Activated T-cell treated with anti-CD3 and anti-CD28 coated beads, Interleukin-2, amount 50 U/mL, for 1 hour (primary cell): ENCODE measurements around the gene FOXA1.

ENCODE experiments used
- DNase-seq: peaks from one replicate; pipeline ENCODE4 v3.0.0-alpha.2; 2020

The FOXA1 gene

DNA sequence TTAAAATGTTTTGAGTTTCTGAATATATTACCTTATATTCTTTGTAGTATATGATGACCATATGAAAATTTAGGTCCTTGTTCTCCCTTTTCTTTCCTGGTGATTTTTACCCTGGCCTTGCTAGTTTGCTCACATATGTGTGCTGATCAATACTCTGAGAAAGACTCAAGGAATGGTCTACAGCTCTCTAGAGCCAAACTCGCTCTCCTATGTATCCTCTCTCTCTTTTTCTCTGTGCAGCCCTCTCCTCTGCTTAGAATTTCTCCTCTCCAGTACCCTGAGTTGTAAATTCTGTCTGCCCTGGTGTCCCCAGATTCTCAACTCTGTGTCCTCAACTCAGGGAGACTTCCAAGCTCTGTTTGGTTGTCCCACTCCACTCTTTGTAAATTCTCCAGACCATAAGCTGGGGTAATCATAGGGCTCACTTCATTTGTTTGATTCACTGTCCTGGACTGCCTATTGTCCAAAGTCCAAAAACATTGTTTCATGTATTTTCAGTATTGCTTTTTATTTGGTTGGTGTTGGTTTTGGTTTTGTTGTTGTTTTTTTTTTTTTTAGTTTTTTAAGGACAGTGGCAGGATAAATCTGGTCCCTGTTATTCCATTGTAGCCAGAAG, 41.0 kb downstream of the FOXA1 start:
- DNase-seq: no peak

- DNase-seq: no peak
Observed at GRCh38 chr14:37551119-37551518, 43.9 kb downstream of the FOXA1 start.

DNA sequence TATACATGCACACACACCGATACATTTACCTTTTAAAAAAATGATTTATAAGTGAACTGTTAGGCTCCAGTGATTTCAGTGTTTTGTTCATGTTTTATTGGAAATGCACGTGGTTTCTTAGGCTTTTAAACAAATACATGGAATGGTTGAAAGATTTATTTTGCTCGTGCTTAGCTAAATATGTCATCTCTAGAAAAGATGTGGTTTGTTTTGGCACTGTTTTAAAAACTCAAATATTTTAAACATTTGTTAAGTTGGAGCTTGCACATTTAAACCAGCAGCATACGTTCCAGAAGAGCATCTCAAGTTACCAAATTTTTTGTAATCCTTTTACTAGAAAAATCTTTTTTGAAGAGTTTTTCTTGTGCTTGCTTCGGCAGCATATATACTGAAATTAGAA, 44.5 kb downstream of the FOXA1 start:
- no peak for DNase-seq

GRCh38 chr14:37546621-37547447, 48.2 kb downstream of the FOXA1 start:
- DNase-seq: no peak

DNA sequence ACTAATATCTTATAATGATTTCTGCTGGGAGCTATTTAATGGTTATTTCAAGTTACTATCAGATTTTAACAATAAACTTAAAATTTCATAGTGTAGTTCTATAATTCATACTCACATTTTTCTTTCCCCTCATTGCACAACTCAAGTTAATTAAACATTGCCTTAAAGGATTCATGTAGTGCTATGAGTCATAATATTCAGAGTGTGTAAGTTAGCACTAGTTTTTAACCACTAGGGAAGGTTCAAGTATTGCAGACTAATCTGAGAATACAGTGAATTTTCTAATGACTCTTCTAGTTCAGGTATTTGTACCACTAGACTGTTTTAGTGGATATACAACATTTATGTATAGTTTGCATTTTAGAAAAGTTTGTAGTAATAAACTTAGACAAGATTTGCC, 49.9 kb downstream of the FOXA1 start:
- no peak for DNase-seq

DNA sequence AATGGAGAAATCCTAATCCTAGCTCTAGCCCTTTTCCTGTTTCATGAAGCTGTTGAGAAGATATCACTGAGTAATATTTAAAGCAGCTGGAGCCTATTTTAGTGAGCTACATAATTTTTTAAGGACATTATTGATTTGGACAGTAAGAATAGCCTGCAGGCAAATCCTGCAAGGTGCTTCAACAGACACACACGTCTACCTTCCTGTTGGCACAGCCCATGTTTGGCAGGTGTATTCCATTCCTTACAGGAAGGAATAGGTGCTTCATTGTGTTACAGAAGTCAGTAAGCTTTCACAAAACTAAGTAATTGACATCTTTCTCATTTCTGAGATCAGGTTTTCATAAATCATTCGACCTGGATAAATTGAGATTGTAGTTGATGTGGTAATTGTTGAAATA, 50.6 kb downstream of the FOXA1 start:
- no peak for DNase-seq

DNA sequence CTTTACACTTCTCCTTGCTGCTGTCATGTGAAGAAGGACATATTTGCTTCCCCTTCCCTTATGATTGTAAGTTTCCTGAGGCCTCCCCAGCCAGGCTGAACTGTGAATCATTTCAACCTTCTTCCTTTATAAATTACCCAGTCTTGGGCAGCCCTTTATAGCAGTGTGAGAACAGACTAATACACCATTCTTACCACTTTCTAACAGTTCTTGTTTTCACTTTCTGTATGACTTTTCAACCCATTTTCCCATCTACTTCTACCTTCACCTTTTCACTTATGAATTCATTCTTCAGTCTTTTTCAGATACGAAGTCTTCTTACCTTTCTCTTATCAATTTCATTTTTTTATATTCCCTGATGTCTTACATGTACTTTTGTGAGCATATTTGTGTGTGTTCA, 55.1 kb downstream of the FOXA1 start:
- no peak for DNase-seq
